DND-41 (cell line): ENCODE measurements around the gene ZNF608.

Experiments
- ATAC-seq: fragments of 200-7000 bp; cut with Tn5 transposase; 3 replicates; pipeline ENCODE4 v1.9.1; 2021; ENCODE audit warnings: low read depth; ENCODE audit not compliant: insufficient read depth
- DNase-seq: peaks from one replicate; pipeline ENCODE4 v3.0.0-alpha.2; 2020
- H2AFZ ChIP-seq: 2 replicates; pipeline ENCODE4 v1.6.0; 2012; ENCODE audit warnings: low read depth, low read length
- H3K27ac ChIP-seq: 2 replicates; pipeline ENCODE4 v1.5.1; 2012; ENCODE audit warnings: low read length, inconsistent platforms
- H3K27me3 ChIP-seq: fragments of 200-600 bp; sonication (generic); 2 replicates; pipeline ENCODE4 v1.6.0; 2012; ENCODE audit warnings: low read length, mild to moderate bottlenecking, inconsistent platforms; ENCODE audit not compliant: insufficient read depth, poor library complexity
- H3K36me3 ChIP-seq: 2 replicates; pipeline ENCODE4 v1.5.1; 2012; ENCODE audit warnings: low read length, inconsistent platforms; ENCODE audit not compliant: insufficient read depth
- H3K4me1 ChIP-seq: 2 replicates; pipeline ENCODE4 v1.5.1; 2012; ENCODE audit warnings: mild to moderate bottlenecking, low read length; ENCODE audit not compliant: insufficient read depth
- H3K4me2 ChIP-seq: 2 replicates; pipeline ENCODE4 v1.6.0; 2012; ENCODE audit warnings: mild to moderate bottlenecking, moderate library complexity, low read length, inconsistent platforms; ENCODE audit not compliant: insufficient read depth
- H3K4me3 ChIP-seq, 2 experiments: fragments of 200-600 bp in 1 of 2; shearing (Covaris generic) in 1 of 2; 2 replicates each; pipeline ENCODE4 v1.5.1; 2012 to 2016; ENCODE audit warnings: inconsistent platforms in 2 of 2, low read length in 2 of 2, mild to moderate bottlenecking in 2 of 2, low read depth in 1 of 2, moderate library complexity in 1 of 2
- H3K79me2 ChIP-seq: 2 replicates; pipeline ENCODE4 v1.6.0; 2012; ENCODE audit warnings: low read length, inconsistent platforms; ENCODE audit not compliant: insufficient read depth
- H3K9ac ChIP-seq: 2 replicates; pipeline ENCODE4 v1.6.0; 2012; ENCODE audit warnings: low read depth, mild to moderate bottlenecking, inconsistent platforms, low read length, moderate library complexity
- H3K9me3 ChIP-seq: 2 replicates; pipeline ENCODE4 v1.5.1; 2012; ENCODE audit warnings: low read length, moderate library complexity, mild to moderate bottlenecking, inconsistent platforms; ENCODE audit not compliant: insufficient read depth, severe bottlenecking
- H4K20me1 ChIP-seq: 2 replicates; pipeline ENCODE4 v1.6.0; 2012; ENCODE audit warnings: low read length; ENCODE audit not compliant: insufficient read depth
- EZH2 ChIP-seq: IDR thresholded peaks from 3 replicates; pipeline ENCODE4 v1.6.1; 2012; ENCODE audit warnings: borderline replicate concordance, low read depth, mild to moderate bottlenecking, moderate library complexity, low read length, inconsistent platforms; ENCODE audit not compliant: severe bottlenecking
- TF ChIP-seq, protein P1 (sequence below): IDR thresholded peaks from 2 replicates; pipeline ENCODE4 v1.5.1; 2012; ENCODE audit warnings: borderline replicate concordance, low read length, moderate library complexity, mild to moderate bottlenecking; ENCODE audit not compliant: poor library complexity, severe bottlenecking; ENCODE audit errors: extremely low read depth

ZNF608 gene

DNA sequence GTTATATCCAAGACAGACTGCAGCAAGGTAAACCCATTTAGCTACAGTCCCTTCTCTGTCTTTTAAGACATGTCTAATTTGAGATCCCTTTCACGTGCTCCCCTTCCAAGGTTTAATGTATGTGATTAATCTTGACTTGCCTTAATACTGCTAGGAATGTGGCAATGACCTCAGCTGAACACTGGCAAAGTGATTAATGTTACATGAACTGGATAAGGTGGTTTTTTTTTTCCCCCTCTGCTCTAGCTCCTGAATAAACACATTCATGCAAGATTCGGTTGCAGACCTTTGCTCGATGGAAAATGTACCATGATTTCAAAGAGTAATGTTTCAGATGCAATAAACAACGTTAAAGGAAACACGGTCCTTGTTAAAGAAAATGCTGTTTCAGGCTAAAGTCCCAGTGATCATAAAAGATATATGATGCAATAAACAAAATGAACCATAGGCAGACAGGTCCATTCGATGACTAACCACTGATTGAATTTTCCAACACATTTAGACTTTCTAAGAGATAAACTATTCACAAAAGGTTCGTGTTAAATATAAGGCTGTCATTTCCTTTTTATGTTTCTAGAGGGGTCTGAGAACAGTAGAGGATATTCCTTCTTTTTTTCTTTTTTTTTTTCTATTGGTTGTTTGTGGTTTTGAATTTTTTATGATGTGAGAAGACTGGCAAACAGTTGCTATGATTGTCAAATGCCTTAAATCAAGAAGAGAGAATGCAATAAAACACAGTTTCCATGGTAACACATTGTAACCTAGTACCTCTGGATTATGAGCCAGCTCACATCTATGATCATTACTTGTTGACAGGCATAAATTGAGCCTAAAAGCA, 44.7 kb upstream of the ZNF608 start:
- H3K27ac ChIP-seq: no peak overlapping the region
- H2AFZ ChIP-seq: no peak overlapping the region
- no peaks in the 10 kb centered on the region for H3K36me3 ChIP-seq
- H3K79me2 ChIP-seq: no peaks in the 10 kb centered on the region
- no peaks in the 10 kb centered on the region for H3K27me3 ChIP-seq
- TF ChIP-seq, protein P1, sequence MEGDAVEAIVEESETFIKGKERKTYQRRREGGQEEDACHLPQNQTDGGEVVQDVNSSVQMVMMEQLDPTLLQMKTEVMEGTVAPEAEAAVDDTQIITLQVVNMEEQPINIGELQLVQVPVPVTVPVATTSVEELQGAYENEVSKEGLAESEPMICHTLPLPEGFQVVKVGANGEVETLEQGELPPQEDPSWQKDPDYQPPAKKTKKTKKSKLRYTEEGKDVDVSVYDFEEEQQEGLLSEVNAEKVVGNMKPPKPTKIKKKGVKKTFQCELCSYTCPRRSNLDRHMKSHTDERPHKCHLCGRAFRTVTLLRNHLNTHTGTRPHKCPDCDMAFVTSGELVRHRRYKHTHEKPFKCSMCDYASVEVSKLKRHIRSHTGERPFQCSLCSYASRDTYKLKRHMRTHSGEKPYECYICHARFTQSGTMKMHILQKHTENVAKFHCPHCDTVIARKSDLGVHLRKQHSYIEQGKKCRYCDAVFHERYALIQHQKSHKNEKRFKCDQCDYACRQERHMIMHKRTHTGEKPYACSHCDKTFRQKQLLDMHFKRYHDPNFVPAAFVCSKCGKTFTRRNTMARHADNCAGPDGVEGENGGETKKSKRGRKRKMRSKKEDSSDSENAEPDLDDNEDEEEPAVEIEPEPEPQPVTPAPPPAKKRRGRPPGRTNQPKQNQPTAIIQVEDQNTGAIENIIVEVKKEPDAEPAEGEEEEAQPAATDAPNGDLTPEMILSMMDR: no peak
- TF ChIP-seq EZH2: no peak
- DNase-seq (no peak), ATAC-seq (no peak)
- H3K4me3 ChIP-seq: no peak overlapping the region
- H3K9me3 ChIP-seq: no peaks in the 10 kb centered on the region
- H3K4me2 ChIP-seq: no peak overlapping the region
- H3K4me1 ChIP-seq: peaks cover 10% of the 10 kb centered on the region
- H4K20me1 ChIP-seq: no peaks in the 10 kb centered on the region
- H3K9ac ChIP-seq: no peak overlapping the region

- no peak overlapping the region for H3K4me2 ChIP-seq
- H4K20me1 ChIP-seq: no peaks in the 10 kb centered on the region
- no peaks in the 10 kb centered on the region for H3K79me2 ChIP-seq
- H3K27ac ChIP-seq: no peak overlapping the region
- DNase-seq (no peak), ATAC-seq (no peak)
- TF ChIP-seq, protein P1: no peak
- no peak for TF ChIP-seq EZH2
- no peak overlapping the region for H3K9ac ChIP-seq
- H3K9me3 ChIP-seq: no peaks in the 10 kb centered on the region
- H3K36me3 ChIP-seq: no peaks in the 10 kb centered on the region
- peaks cover 2% of the 10 kb centered on the region for H3K4me1 ChIP-seq
- H3K27me3 ChIP-seq: no peaks in the 10 kb centered on the region
- H3K4me3 ChIP-seq: no peak overlapping the region
- H2AFZ ChIP-seq: no peak overlapping the region
Measured at GRCh38 chr5:124790301-124790894, 44.0 kb upstream of the ZNF608 start.

DNA sequence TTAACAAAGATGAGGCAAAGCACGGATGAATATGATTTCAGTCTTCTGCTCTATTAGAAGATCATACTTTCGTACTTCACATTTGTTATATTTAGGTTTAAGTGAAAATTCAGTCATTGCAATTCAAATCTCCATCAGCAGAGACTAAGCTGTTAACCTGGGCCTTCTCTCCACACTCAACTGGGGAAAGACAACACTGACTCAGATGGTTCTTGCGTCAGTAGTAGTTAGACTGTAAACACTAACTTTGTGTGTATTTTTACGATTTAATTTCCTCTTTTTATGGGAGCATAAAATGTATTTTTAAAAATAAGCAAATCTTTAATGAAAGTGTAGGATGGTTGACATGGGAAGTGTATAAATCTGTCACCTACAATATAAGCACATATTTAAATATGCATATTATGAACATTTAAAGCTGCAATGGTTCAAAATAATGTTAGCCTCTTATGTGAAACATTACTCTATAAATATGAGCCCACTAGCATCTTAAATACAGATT, 42.7 kb upstream of the ZNF608 start:
- Histone ChIP-seq H3K4me3 (no peak overlapping the region), H3K36me3 (no peaks in the 10 kb centered on the region), H3K27ac (no peak overlapping the region), H3K79me2 (no peaks in the 10 kb centered on the region), H3K9me3 (no peaks in the 10 kb centered on the region), H3K27me3 (no peaks in the 10 kb centered on the region), H3K4me1 (no peaks in the 10 kb centered on the region), H4K20me1 (no peaks in the 10 kb centered on the region), H3K4me2 (no peak overlapping the region), H2AFZ (no peak overlapping the region), H3K9ac (no peak overlapping the region)
- ATAC-seq: no peak
- no peak for DNase-seq
- TF ChIP-seq, protein P1: no peak
- no peak for TF ChIP-seq EZH2
